ENCODE results near the gene NHLRC3.
"Not testable (repeated sequence)": the region's sequence is repeated elsewhere in the genome, so short reads cannot be mapped to it uniquely, and the experiment has no call there.

The NHLRC3 gene

DNA sequence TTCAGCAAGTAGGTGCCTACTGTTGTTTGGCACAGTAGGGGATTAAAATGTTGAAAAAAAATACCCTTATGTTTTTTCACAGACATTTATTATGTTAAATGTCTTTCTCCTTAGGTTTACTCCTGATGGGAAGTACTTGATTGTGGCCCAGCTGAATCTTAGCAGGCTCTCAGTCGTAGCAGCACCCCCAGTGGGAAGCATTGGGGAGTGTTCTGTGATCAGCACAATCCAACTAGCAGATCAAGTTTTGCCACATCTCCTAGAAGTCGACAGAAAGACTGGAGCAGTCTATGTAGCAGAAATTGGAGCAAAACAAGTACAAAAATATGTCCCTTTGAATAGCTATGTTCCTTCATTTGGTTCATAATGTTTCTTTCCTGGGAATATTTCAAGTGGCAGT lies 9.3 kb downstream of the NHLRC3 start:
- no peak for DNase-seq

DNA sequence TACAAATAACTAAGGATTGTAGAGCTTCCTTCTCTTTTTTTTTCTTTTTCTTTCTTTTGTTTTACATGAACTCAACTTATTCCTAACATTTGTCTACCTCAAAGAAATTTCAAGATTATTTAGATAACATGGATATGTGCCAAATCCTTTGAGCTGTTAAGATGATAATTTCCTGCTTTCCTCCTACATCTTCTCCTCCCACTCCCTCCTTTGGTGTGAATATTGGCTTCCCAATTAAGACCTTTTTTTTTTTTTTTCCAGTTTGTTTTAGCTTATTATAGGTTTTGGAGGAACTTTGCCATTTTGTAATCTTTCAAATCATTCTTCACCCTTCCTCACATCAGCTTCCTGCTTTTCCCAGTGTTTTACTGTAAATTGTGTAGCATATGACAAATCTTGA lies 10.6 kb downstream of the NHLRC3 start:
- no peak for DNase-seq

DNA sequence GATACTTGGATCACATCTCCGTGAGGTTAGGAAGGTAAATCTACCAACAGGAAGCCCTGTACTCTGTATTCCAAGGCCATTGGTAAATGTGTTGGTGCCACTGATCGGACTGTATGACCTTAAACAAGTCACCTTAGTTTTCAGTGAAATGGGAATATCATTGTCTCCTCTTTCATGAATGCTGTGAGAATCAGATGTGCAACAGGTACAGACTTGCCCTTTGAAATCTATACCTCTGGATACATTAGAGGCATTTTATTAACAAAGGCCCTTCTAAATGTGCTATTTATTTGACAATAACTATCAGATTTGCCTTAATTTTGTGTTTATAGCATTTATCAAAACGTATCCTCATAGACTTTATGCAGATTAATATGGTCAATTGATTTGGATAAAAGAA lies 11.0 kb downstream of the NHLRC3 start:
- no peak for DNase-seq

DNA sequence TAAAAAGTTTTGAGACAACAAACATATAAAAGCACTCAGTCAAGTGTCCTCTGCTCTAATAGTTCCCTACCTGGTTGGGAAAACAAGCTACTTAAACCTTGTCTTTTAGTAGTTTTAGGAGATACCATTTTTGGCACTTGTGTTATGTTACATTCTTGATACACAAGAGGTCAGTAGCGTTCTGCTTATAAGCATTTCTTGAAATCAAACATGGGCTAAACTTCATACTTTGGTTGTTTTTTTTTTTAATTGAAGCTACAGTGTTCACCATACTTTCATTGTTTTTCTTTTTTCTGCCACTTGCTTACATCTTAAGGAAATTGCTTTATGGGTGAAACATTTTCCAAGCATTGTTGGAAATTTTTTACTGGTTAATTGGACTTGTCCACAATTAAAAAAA lies 12.9 kb downstream of the NHLRC3 start:
- DNase-seq, result peak; percentile 27

DNA sequence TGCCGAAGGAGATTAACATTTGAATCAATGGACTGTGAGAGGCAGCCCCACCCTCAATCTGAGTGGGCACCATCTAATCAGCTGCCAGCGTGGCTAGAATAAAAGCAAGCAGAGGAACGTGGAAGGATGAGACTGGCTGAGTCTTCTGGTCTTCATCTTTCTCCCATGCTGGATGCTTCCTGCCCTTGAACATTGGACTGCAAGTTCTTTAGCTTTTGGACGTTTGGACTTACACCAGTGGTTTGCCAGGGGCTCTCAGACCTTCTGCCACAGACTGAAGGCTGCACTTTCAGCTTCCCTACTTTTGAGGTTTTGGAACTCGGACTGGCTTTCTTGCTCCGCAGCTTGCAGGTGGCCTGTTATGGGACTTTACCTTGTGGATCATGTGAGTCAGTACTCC lies 14.7 kb downstream of the NHLRC3 start:
- no peak for DNase-seq

DNA sequence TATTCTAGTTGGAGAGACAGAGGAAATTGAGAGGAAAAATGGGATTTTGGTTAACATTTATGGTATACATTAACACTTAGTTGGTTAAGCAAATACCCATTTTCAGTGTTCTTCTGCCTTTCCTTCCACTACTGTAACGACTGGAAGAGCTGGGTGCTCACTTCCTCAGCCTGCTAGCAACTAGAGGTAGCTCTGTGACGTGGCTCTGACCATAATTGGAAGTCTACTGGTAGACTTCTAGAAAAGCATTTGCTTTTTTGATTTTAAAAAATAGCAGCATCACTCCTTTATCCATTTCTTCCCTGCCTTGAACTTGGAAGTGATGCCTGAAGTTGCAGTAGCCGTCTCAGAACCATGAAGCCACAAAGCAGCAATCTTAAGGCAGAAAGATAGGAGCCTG lies 15.9 kb downstream of the NHLRC3 start:
- no peak for DNase-seq

DNA sequence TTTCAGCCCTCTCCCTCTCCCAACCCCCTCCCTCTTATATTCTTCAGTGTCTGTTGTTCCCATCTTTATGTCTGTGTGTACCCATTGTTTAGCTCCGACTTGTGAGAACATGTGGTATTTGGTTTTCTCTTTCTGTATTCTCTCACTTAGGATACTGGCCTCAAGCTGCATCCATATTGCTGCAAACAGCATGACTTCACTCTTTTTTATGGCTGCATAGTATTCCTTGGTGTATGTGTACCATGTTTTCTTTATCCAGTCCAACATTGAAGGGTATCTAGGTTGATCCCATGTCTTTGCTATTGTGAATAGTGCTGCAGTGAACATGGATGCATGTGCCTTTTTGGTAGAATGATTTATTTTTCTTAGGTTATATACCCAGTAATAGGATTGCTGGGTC lies 17.8 kb downstream of the NHLRC3 start:
- no peak for DNase-seq

DNA sequence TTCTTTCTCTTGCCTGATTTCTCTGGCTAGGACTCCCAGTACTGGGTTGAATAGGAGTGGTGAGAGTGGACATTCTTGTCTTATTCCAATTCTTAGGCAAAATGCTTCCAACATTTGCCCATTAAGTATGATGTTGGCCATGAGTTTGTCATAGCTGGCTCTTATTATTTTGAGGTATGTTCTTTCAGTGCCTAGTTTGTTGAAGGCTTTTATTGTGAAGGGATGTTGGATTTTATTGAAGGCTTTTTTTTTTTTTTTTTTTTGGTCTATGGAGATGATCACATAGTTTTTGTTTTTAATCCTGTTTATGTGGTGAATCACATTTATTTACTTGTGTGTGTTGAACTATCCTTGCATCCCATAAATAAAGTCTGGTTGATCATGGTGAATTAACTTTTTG lies 19.8 kb downstream of the NHLRC3 start:
- DNase-seq, result no peak

DNA sequence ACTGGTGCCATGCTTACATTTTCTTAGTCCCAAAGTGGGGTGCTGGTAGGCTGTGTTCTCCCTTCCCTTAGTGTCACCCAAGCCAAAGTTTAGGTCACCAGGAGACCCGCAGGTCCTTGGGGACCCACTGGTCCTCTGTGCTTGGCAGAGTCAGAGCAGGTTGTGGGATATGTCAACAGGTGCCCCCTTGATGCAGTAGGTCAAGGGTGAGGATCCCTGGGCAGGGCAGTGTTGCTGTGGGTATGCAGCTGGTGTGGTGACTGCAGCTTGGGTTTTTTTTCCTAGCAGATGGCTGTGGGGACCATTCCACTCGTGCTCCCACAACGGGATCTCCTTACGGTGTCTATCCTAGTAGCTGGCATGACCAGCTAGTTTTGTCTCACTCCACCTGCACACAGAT lies 23.7 kb downstream of the NHLRC3 start:
- DNase-seq, result no peak

DNA sequence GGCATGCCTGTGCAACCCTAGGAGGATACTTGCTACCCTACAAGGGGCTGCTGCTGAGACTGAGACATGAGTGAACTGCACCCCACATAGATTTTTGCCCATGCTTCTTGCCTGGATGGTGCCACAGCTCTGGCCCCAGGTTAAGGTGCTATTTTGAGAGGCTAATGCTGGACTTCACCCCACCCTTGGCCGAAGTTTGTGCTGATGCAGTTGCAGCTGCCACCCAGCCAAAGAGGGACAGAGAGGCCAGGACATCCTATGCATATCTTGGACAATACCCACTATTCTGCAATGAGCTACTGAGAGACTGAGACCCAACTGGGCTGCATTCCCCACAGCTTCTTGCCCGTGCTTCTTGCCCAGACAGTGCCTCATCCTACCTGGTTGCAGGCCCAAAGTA lies 34.6 kb downstream of the NHLRC3 start:
- no peak for DNase-seq

DNA sequence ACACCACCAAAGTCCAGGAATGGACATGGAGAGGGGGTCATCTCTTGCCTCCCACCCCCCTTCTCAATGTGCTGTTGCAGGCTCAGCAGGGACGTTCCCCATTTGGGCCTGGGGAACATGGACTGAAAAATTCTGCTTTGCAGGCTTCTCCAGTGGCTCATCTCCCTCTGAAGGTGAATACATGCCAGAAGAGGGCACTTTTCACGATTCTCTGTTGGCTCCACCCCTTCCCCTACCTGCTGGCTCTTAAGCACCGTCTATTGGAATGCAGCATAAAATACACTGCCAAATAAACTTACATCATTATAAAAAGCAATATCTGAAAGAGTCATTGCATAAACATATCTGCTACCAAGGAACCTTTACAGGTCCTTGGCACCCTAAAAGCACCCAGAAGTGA lies 35.7 kb downstream of the NHLRC3 start:
- DNase-seq, result no peak

DNA sequence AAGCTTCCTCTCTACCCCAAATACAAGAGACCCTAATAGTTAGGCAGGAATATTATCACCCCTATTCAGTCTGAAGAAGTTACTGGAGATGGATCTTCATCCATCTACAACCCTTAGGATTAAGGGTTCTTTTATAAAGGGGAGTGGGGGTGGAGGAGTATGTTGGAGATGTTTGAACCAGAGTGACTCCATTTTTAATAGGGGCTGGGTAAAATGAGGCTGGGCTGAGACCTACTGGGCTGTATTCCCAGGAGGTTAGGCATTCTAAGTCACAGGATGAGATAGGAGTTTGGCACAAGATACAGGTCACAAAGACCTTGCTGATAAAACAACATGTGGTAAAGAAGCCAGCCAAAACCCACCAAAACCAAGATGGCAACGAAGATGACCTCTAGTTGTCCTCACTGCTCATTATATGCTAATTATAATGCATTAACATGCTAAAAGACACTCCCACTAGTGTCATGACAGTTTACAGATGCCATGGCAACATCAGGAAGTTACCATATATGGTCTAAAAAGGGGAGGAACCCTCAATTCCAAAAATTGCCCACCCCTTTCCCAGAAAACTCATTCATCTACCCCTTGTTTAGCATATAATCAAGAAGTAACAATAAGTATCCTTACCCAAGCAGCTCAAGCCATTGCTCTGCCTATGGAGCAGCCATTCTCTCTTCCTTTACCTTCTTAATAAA lies 48.1 kb downstream of the NHLRC3 start:
- DNase-seq, result not testable (repeated sequence)

DNA sequence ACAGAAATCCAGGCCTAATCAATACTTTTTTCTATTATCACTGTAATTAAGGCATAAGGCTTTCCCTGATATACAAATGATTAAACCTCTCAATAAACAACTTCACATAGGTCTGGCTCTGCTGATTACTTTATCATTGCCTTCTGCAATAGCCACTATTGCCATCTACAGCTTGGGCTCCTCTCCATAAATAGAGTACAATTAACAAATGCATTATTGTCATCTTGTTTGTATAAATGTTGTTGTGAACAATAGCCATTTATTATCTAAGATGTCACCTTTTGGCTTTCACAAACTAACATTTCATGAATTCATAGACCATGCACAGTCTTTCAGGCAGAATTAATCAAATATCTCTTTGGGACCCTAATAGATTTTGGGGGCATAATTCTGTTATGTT lies 53.3 kb downstream of the NHLRC3 start:
- DNase-seq, result no peak

DNA sequence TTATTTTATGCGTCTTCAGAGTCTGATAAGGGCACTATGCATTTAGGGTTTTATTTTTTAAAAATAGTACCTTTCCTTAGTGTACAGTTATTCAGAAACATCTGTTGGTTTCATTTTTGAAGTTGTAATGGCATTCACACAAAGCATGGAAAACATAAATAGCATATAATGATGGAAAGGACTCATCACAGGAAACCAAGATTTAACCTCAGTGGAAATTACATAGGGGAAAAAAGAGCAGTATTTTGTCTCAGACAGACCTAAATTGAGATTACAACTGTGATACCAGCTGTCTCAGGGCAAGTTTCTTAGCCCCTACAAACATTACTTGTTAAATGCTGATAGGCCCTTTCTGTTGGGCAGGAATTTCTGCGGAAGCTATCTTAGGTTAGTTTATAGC lies 57.2 kb downstream of the NHLRC3 start:
- no peak for DNase-seq

DNA sequence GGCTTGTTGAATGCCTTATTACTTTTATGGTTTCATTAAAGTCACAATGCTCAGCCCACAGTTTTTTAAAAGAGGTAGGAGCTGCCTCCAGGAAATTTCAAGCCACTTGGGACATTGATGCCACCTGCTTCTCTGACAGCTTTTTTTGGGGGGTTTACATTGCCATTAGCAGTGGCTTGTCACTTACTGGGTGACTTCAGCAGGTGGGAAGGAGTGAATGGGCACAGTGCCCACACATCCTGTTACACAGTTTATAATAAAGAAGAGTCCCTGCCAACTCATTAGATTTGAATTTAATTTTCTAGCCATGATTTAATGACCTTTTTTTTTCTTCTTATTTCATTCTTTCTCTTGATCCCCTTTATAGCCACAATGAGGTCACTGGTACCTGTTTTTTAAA lies 61.0 kb downstream of the NHLRC3 start:
- DNase-seq, result no peak

Measured in amniotic stem cell (primary cell).